A673 (cell line): Measurements from ENCODE around the gene JMJD6. TPM values are rescaled to one million over a fixed set of nuclear protein-coding genes. Genes with fewer than 3 reads are reported as not detected.

Experiments
- BruUV-seq: library from RNA; stranded (reverse); fragments of 400-500 nt; replicated peaks from 2 replicates; lab custom pipeline; 2021; lab: Mats Ljungman, UMichigan
- CTCF ChIA-PET: fragments of 300-600 bp; sonication (Branson Sonifier 250); formaldehyde crosslinking; loops from one replicate; lab custom pipeline; 2022; ENCODE audit warnings: antibody characterized with exemption; lab: Charles Lee
- POLR2A ChIA-PET: fragments of 300-600 bp; sonication (Branson Sonifier 250); formaldehyde crosslinking; loops from one replicate; lab custom pipeline; 2022; ENCODE audit warnings: antibody characterized with exemption; ENCODE audit not compliant: low non-redundant PET; lab: Charles Lee
- DNase-seq: peaks from one replicate; pipeline ENCODE4 v3.0.0-alpha.2; 2015; ENCODE audit warnings: low spot score
- H3K27ac ChIP-seq: fragments of 200-600 bp; sonication (generic); 2 replicates; pipeline ENCODE4 v1.5.1; 2016; ENCODE audit warnings: mixed run types, low read depth, mild to moderate bottlenecking, mixed read lengths, antibody characterized with exemption, low read length; ENCODE audit not compliant: poor library complexity, severe bottlenecking
- H3K27me3 ChIP-seq: fragments of 200-600 bp; sonication (generic); replicated peaks from 2 replicates; pipeline ENCODE4 v1.6.1; 2017; ENCODE audit warnings: mixed run types, low read depth, mild to moderate bottlenecking, mixed read lengths, antibody characterized with exemption, low read length; ENCODE audit not compliant: insufficient read depth, poor library complexity
- H3K36me3 ChIP-seq: fragments of 200-600 bp; sonication (generic); 2 replicates; pipeline ENCODE4 v1.6.1; 2016; ENCODE audit warnings: mixed run types, mild to moderate bottlenecking, mixed read lengths, antibody characterized with exemption, low read length; ENCODE audit not compliant: insufficient read depth, poor library complexity, severe bottlenecking
- H3K4me1 ChIP-seq: fragments of 200-600 bp; sonication (generic); 2 replicates; pipeline ENCODE4 v1.6.1; 2017; ENCODE audit warnings: mixed run types, mild to moderate bottlenecking, mixed read lengths, antibody characterized with exemption, low read length; ENCODE audit not compliant: insufficient read depth, poor library complexity, severe bottlenecking
- H3K4me3 ChIP-seq: fragments of 200-600 bp; sonication (generic); 2 replicates; pipeline ENCODE4 v1.5.1; 2016; ENCODE audit warnings: low read depth, mixed run types, mild to moderate bottlenecking, mixed read lengths, low read length; ENCODE audit not compliant: poor library complexity, severe bottlenecking
- H3K9me3 ChIP-seq: fragments of 200-600 bp; sonication (generic); 2 replicates; pipeline ENCODE4 v1.6.1; 2016; ENCODE audit warnings: mixed run types, low read depth, mild to moderate bottlenecking, mixed read lengths, antibody characterized with exemption, low read length; ENCODE audit not compliant: poor library complexity, severe bottlenecking
- EZH2 ChIP-seq: fragments of 200-600 bp; sonication (generic); IDR thresholded peaks from 2 replicates; pipeline ENCODE4 v1.6.1; 2017; ENCODE audit warnings: borderline replicate concordance, low read depth, mild to moderate bottlenecking, mixed read lengths, antibody characterized with exemption, low read length; ENCODE audit not compliant: poor library complexity, severe bottlenecking
- intact Hi-C: fragments of 100-400 bp; cut with micrococcal nuclease; formaldehyde crosslinking; loops from one replicate; pipeline ENCODE4 v1.10.0; 2022; ENCODE audit not compliant: unreplicated experiment
- total RNA-seq: library from RNA; stranded (reverse); gene quantifications from 2 replicates; pipeline ENCODE4 v1.2.3, GENCODE V29; 2021
- TF ChIP-seq, protein P1 (sequence below): fragments of 300-800, 200-600 bp; sonication (generic); conservative IDR thresholded peaks from 2 replicates; pipeline ENCODE4 v1.5.1; 2017; ENCODE audit warnings: low read depth, mild to moderate bottlenecking, antibody characterized with exemption, low read length, moderate library complexity, mixed read lengths

Gene JMJD6
- total RNA-seq, 1 experiment from 2014 or later = 77.6 TPM

- no TSS peak for BruUV-seq
- TF ChIP-seq, protein P1, sequence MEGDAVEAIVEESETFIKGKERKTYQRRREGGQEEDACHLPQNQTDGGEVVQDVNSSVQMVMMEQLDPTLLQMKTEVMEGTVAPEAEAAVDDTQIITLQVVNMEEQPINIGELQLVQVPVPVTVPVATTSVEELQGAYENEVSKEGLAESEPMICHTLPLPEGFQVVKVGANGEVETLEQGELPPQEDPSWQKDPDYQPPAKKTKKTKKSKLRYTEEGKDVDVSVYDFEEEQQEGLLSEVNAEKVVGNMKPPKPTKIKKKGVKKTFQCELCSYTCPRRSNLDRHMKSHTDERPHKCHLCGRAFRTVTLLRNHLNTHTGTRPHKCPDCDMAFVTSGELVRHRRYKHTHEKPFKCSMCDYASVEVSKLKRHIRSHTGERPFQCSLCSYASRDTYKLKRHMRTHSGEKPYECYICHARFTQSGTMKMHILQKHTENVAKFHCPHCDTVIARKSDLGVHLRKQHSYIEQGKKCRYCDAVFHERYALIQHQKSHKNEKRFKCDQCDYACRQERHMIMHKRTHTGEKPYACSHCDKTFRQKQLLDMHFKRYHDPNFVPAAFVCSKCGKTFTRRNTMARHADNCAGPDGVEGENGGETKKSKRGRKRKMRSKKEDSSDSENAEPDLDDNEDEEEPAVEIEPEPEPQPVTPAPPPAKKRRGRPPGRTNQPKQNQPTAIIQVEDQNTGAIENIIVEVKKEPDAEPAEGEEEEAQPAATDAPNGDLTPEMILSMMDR = no peak
- TF ChIP-seq EZH2 = no peak
- no peak for DNase-seq
- CTCF ChIA-PET = no interaction called here
- Histone ChIP-seq H3K27ac (no peak overlapping the region), H3K27me3 (no peaks in the 10 kb centered on the region), H3K36me3 (no peaks in the 10 kb centered on the region), H3K9me3 (no peaks in the 10 kb centered on the region), H3K4me1 (peaks cover 14% of the 10 kb centered on the region), H3K4me3 (no peak overlapping the region)
- intact Hi-C loops = no loop called here
- POLR2A ChIA-PET = no interaction called here
Observed at GRCh38 chr17:76704805-76705204, 21.6 kb downstream of the JMJD6 start.

DNA sequence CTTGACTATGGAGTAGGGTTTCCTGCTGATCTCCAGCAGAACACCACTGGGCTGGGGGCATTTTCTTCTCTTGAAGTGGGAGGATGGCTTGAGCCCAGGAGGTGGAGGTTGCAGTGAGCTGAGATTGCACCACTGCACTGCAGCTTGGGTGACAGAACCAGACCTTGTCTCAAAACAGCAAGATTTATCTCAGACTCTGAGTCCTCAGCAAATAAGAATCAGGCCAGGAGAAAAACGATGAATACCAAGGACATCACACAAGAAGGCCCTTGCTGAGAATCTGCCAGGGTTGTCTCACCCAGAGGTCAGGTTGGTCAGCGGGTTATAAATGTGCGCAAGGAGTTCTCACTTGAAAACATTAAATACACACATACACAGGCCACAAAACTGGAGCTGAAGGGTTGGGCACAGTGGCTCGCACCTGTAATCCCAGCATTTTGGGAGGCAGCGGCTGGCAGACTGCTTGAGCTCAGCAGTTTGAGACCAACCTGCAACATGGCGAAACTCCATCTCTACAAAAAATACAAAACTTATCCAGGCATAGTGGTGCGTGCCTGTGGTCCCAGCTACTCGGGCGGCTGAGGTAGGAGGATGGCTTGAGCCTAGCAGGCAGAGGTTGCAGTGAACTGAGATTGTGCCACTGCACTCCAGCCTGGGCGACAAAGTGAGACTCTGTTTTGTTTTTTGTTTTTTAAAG lies 23.3 kb downstream of the JMJD6 start:
- CTCF ChIA-PET = interaction anchor here (0.6 kb wide), 1 partner anchor 125 kb away, joined by 11 read pairs; no protein-coding TSS in a partner anchor
- Histone ChIP-seq H3K9me3 (no peaks in the 10 kb centered on the region), H3K27me3 (no peaks in the 10 kb centered on the region), H3K4me3 (no peak overlapping the region), H3K36me3 (no peaks in the 10 kb centered on the region), H3K4me1 (peaks cover 6% of the 10 kb centered on the region), H3K27ac (no peak overlapping the region)
- DNase-seq = no peak
- no peak for TF ChIP-seq EZH2
- TF ChIP-seq, protein P1 = no peak
- intact Hi-C loops = no loop called here
- BruUV-seq = no TSS peak
- POLR2A ChIA-PET = no interaction called here

DNA sequence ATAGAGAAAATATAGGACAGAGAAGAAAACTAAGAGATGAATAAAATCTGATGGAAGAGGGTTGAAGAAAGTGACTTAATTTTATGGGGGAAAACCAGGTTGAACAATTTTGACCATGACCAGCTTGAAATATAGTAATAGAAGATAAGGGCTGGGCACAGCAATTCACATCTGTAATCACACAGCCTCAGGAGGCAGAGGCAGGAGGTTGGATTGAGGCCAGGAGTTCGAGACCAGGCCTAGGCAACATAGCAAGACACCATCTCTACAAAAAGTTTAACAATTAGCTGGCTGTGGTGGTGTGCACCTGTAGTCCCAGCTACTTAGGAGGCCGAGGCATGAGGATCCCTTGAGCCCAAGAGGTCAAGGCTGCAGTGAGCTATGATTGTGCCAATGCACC lies 24.3 kb downstream of the JMJD6 start:
- no peaks in the 10 kb centered on the region for H3K36me3 ChIP-seq
- no peak overlapping the region for H3K4me3 ChIP-seq
- H3K27ac ChIP-seq = no peak overlapping the region
- H3K9me3 ChIP-seq = no peaks in the 10 kb centered on the region
- ChIA-PET POLR2A (interaction anchor here (0.5 to 0.6 kb wide), 2 partner anchors 12 to 30 kb away, joined by 3 to 15 read pairs; no protein-coding TSS in a partner anchor), CTCF (no interaction called here)
- no TSS peak for BruUV-seq
- H3K4me1 ChIP-seq = peaks cover 16% of the 10 kb centered on the region
- TF ChIP-seq EZH2 = no peak
- TF ChIP-seq, protein P1 = no peak
- no peaks in the 10 kb centered on the region for H3K27me3 ChIP-seq
- DNase-seq = no peak
- intact Hi-C loops = no loop called here
